Epithelial cell of proximal tubule (primary cell): Measurements from ENCODE around the gene TAMALIN. TPM values are rescaled to one million over a fixed set of nuclear protein-coding genes. Genes with fewer than 3 reads are reported as not detected.

Experiments
- DNase-seq: peaks from one replicate; pipeline ENCODE4 v3.0.0-alpha.2; 2011; ENCODE audit warnings: low read depth
- H3K4me3 ChIP-seq: 2 replicates; pipeline ENCODE4 v1.5.1; 2011; ENCODE audit warnings: low read depth, mild to moderate bottlenecking, low read length
- total RNA-seq: library from RNA; depleted of rRNA; stranded (reverse); fragments of >200 nt; gene quantifications from 2 replicates; pipeline ENCODE4 v1.2.3, GENCODE V29; 2015
- TF ChIP-seq, protein P1 (sequence below): conservative IDR thresholded peaks from 2 replicates; pipeline ENCODE4 v1.5.1; 2012; ENCODE audit warnings: low read depth, mild to moderate bottlenecking, low read length

TAMALIN gene
- total RNA-seq, 1 donor from 2014 or later: 2.9 TPM

DNA sequence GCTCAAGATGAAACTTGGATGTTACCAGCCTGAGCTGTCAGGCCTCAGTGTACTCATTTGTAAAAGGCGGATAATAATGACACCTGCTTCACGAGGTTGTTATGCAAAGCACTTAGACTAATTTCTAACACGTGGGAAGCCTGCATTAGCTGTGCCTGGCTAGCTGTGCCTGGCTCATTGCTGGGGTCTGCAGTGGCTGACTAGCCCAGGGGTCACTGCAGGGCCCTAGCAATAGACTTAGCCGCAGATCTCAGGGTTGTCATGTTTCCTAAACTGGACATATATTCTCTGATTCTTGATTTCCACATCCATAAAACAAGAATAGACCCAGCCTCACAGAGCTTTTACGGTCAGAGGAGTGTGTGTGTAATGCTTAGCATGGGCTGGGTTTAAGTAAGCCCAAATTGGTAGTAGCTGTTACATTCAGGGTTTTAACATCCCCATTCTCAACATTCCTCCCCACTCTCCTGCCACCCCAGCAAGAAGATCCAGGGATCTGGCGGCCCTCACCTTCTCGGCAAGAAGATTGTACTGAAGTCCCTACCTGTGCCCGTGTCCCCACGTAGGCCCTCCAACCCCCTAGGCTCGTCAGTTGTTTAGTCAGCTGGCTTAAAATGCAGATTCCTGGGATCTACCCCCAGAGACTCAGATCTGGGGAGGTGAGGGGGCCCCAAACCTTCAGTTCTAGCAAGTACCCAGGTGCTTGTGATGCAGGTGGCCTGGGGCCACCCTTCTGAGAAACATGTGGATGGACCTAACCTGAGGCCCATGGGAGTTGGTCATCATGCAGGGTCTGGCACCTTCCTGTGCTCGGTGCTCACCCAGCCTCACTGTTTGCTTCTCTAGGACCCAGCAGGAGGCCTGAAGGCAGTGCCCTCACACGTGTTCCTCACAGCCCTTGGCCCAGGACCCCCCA is 53.1 kb downstream of the TAMALIN start:
- H3K4me3 ChIP-seq: no peak overlapping the region
- DNase-seq: no peak
- TF ChIP-seq, protein P1, sequence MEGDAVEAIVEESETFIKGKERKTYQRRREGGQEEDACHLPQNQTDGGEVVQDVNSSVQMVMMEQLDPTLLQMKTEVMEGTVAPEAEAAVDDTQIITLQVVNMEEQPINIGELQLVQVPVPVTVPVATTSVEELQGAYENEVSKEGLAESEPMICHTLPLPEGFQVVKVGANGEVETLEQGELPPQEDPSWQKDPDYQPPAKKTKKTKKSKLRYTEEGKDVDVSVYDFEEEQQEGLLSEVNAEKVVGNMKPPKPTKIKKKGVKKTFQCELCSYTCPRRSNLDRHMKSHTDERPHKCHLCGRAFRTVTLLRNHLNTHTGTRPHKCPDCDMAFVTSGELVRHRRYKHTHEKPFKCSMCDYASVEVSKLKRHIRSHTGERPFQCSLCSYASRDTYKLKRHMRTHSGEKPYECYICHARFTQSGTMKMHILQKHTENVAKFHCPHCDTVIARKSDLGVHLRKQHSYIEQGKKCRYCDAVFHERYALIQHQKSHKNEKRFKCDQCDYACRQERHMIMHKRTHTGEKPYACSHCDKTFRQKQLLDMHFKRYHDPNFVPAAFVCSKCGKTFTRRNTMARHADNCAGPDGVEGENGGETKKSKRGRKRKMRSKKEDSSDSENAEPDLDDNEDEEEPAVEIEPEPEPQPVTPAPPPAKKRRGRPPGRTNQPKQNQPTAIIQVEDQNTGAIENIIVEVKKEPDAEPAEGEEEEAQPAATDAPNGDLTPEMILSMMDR: no peak

DNA sequence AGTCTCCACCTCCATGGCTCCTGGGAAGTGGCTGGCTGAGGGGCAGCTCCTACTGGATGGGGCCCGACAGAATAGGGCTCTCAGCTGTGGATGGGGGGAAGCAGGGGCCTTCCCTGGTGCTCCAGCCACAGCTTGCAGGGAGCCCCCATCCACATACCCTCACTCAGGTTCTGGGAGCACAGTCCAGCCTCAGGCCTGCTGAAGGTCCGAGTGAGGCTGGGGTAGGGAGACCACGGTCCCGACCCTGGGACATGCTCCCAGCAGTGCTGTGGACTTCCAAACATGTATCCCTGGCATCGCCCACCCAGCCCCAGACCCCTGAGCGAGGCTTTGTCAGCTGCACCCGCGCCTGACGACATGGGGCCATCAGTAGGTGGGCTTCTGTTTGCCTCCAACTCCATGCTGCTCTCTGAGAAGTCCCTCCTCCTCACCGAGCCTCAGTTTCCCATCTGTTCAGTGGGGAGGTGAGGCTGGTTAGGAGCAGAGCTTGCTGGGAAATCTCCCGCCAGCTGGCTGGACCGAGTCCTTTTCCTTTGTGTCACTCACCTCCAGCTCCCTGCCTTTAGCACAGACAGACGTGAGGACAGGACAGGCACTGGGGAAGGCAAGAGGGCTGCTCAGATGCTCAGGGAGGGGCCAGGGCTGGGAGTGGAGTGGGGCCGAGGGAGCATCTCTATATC is 53.9 kb downstream of the TAMALIN start:
- TF ChIP-seq, protein P1: no peak
- no peak overlapping the region for H3K4me3 ChIP-seq
- DNase-seq: no peak

DNA sequence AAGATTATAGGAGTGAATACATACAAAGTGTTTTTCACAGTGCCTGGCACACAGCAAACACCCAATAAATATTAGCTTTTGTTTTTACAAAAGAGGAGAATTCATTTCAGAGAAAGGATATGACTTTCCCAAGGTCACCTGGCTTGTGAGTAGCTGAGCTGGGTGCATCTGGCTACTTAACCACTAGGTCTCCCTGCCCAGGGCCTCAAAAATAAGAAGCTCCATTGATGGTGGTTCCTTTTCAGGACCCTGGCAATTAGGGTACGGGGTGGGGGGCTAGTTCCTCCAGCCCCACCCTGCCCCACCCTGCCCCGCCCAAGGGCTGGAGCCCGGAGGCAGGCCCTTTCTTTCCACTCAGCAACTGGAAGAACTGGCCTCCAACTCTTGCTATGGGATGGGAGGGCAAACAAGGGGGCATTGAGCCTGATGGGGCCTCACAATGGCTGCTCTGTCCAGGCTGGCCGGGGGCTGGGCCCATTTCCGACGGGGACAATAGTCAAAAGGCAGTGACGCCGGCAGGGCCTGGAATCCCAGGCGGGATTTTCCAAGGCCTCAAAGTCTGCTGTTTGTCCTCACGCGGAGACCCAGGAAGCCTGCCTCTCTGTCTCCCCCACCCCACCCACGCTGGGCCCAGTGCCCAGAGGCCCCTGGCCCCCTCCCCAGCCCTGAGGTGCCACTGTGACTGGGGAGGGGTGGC is 54.9 kb downstream of the TAMALIN start:
- H3K4me3 ChIP-seq: no peak overlapping the region
- no peak for DNase-seq
- TF ChIP-seq, protein P1: no peak

DNA sequence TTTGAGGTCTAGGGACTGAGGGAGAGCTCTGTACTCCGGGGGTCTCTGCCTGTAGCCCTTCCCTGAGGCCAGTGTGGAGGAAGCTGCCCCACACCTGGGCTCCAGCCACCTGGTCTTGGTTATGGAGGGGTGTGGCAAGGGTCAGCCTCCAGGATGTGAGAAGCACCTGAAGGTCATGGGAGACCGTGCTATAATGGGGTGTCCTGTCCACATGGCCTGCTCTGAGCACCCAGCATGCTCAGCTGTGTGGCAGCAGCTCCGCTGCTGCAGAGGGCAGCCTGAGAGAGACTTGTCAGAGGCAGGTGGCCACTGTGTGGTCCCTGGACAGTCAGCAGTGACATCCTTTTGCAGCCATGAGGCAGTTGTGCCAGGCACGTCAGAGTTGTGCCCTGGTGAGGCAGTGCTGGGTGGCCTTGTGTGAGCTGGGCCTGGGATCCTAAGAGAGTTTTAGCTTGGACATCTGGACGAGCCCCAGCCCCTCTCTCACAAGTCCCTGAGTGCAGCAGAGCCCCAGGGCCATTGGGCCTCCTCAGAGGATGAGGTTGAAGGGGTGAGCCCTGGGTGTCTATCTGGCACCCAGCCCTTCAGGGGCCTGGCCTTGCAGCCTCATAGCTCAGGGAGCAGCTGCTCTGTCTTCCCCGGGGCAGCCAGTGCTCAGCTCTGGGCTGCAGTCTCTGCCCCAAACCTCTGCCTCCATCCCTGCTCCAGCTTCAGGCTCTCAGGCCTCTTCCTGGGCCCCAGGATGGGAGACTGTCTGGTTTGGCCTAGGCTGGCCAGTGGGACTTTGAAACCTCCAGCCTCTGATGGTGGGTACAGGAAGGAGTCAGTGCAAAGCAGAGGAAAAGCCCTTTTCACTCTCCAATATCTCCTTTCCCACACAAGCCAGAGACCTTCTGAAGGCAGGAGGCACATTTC is 55.7 kb downstream of the TAMALIN start:
- DNase-seq: no peak
- TF ChIP-seq, protein P1: no peak
- H3K4me3 ChIP-seq: no peak overlapping the region

DNA sequence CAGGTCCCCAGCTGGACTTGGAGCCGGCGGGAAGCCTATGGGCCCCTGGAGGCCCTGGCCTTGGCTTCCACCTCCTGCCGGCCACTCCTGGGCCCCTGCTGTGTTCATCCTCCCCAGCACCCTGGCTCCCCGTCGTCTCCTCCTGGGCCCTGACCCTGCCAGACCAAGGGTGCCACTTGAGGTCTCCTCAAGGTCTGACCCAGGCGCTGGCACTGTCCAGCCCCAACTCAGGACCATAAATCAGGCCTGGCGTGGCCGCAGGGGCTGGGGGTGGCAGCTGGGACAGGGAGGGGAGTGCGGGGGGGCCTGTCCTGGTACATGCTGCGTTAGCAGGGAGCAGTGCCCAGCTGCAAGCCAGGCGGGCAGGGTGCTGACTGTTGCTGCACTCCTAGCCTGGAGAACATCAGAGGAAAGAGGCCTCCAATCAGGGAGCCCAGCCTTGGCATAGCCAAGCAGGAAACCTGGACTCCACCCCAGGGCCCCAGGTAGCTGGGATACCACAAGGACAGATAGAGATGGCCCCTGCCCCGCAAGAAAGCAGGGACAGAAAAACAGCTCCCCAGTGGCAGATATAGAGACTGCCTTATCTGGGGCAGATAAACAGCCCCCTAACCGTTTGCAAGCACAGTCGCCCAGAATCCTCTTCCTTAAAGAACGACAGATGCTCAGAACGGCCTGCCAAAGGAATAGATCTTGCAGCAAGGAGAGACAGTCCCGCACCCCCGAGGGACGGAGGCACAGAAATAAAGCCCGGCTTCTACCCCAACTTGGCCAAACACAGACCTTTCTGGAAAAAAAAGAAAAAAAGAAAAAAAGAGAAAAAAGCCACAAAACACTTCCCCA is 56.6 kb downstream of the TAMALIN start:
- DNase-seq: no peak
- no peak overlapping the region for H3K4me3 ChIP-seq
- TF ChIP-seq, protein P1: no peak
